ENCODE results near the gene GLTPD2. TPM values are rescaled to one million over a fixed set of nuclear protein-coding genes. Genes with fewer than 3 reads are reported as not detected.

GLTPD2 gene
- total RNA-seq, 4 donors from 2014 or later: not detected

- no peak for TF ChIP-seq CTCF (IDR thresholded peaks at IDR 0.05; ENCODE audit: low read depth)
Measured at GRCh38 chr17:4771519-4772234, 17.1 kb upstream of the GLTPD2 start, which contains the start of gene TM4SF5. TM4SF5 (plus strand) TSS chr17:4771886; CDS start chr17:4771923, 37 bp downstream.

GRCh38 chr17:4772235-4772613 lies 16.5 kb upstream of the GLTPD2 start:
- TF ChIP-seq CTCF (IDR thresholded peaks at IDR 0.05; ENCODE audit: low read depth): no peak

DNA sequence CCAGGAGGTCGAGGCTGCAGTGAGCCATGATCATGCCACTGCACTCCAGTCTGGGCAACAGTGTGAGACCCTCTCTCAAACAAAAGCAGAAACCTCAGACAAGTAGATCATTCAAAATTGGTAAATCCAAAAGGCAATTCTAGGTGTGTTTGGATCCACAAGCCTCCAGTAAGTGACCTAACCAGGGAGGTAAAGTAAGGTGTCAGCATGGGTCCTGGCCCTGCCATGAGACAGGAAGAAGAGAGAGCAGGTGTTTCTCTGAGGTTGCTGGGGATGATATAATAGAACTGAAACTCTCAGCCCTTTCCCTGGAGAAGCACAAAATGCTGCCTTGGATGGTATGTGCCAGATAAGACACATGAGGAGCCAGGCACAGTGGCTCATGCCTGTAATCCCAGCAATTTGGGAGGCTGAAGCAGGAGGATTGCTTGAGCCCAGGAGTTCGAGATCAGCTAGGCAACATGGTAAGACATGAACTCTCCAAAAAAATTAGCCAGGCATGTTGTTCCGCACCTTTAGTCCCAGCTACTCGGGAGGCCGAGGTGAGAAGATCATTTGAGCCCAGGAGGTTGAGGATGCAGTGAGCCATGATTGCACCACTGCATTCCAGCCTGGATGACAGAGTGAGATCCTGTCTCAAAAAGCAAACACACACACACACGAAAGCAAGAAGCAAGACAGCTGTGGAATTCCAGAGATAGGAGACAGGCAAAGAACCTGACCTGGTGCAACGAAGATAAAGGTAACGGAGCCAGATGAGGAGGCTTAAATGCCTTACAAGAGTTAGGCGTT lies 10.6 kb upstream of the GLTPD2 start:
- no peak for TF ChIP-seq CTCF (IDR thresholded peaks at IDR 0.05; ENCODE audit: low read depth)

GRCh38 chr17:4780325-4780955 lies 8.3 kb upstream of the GLTPD2 start:
- no peak for TF ChIP-seq CTCF (IDR thresholded peaks at IDR 0.05; ENCODE audit: low read depth)

- TF ChIP-seq CTCF (IDR thresholded peaks at IDR 0.05; ENCODE audit: low read depth): no peak
Measured at GRCh38 chr17:4782652-4783051, 6.1 kb upstream of the GLTPD2 start.

- no peak for TF ChIP-seq CTCF (IDR thresholded peaks at IDR 0.05; ENCODE audit: low read depth)
Measured at GRCh38 chr17:4785311-4786105, 3.3 kb upstream of the GLTPD2 start.
